K562 (cell line): ENCODE data around the gene AFM. TPM values are rescaled to one million over a fixed set of nuclear protein-coding genes. Genes with fewer than 3 reads are reported as not detected.

Experiments used
- ATAC-seq: fragments of 200-7000 bp; cut with Tn5 transposase; 3 replicates; pipeline ENCODE4 v1.9.1; 2020; ENCODE audit warnings: moderate library complexity
- BruUV-seq: library from RNA; stranded (reverse); fragments of 400-500 nt; replicated peaks from 2 replicates; lab custom pipeline; 2021; lab: Mats Ljungman, UMichigan
- CTCF ChIA-PET: fragments of 300-600 bp; formaldehyde crosslinking; extraction: SDS; loops from one replicate; lab custom pipeline; 2021; ENCODE audit warnings: low intra/inter-chr PET ratio; lab: Yijun Ruan, JAX
- POLR2A ChIA-PET: fragments of 300-600, 350-650 bp; sonication (Branson Sonifier 250); formaldehyde crosslinking; extraction: SDS; loops from one replicate; lab custom pipeline; 2021; ENCODE audit warnings: antibody characterized with exemption, inconsistent platforms; lab: Yijun Ruan, JAX
- DNase-seq, 4 experiments: peaks; one replicate each; pipeline versions ENCODE4 v3.0.0 to v3.0.0-alpha.2; 2011 to 2018; ENCODE audit warnings: low spot score in 3 of 4, mixed read lengths in 3 of 4; ENCODE audit errors: extremely low read depth in 1 of 4
- FAIRE-seq: peaks from 2 replicates; lab custom pipeline; 2011; peaks lifted over from hg19 to GRCh38; lab: Jason Lieb, UNC
- H2AFZ ChIP-seq: 2 replicates; pipeline ENCODE4 v1.6.0; 2011; ENCODE audit warnings: low read depth, low read length, control low read depth, inconsistent platforms
- H3K27ac ChIP-seq: fragments of 200-600 bp; 3 replicates; pipeline ENCODE4 v1.8.0; 2011; ENCODE audit warnings: low read depth, mild to moderate bottlenecking, control low read depth, inconsistent platforms, low read length, moderate library complexity, mixed read lengths; ENCODE audit errors: extremely low read depth
- H3K27me3 ChIP-seq, 2 experiments: fragments of 300-600 bp in 1 of 2; 2 replicates in 1 of 2; 3 replicates in 1 of 2; pipeline versions ENCODE4 v1.6.0 to v1.8.0; 2011; ENCODE audit warnings: inconsistent platforms in 2 of 2, low read length in 2 of 2, mild to moderate bottlenecking in 1 of 2, mixed read lengths in 1 of 2, moderate library complexity in 1 of 2; ENCODE audit not compliant: control insufficient read depth in 2 of 2, insufficient read depth in 2 of 2
- H3K36me3 ChIP-seq: fragments of 300-600 bp; 3 replicates; pipeline ENCODE4 v1.8.0; 2011; ENCODE audit warnings: mild to moderate bottlenecking, low read length, inconsistent platforms; ENCODE audit not compliant: control insufficient read depth, insufficient read depth
- H3K4me1 ChIP-seq, 2 experiments: fragments of 200-600 bp in 1 of 2; replicated peaks in 1 of 2; 2 replicates in 1 of 2; 3 replicates in 1 of 2; pipeline versions ENCODE4 v1.5.1 to v1.8.0; 2011; ENCODE audit warnings: inconsistent platforms in 2 of 2, low read length in 2 of 2, mild to moderate bottlenecking in 1 of 2, mixed read lengths in 1 of 2, moderate library complexity in 1 of 2; ENCODE audit not compliant: control insufficient read depth in 2 of 2, insufficient read depth in 2 of 2
- H3K4me2 ChIP-seq: 2 replicates; pipeline ENCODE4 v1.6.1; 2011; ENCODE audit warnings: low read length, control low read depth, inconsistent platforms, mixed read lengths; ENCODE audit not compliant: insufficient read depth
- H3K4me3 ChIP-seq: fragments of 200-600 bp; sonication (generic), shearing (Covaris generic); 2 replicates; pipeline ENCODE4 v1.5.1; 2016; ENCODE audit warnings: control low read depth, inconsistent platforms
- H3K79me2 ChIP-seq: fragments of 200-600 bp; 3 replicates; pipeline ENCODE4 v1.8.0; 2011; ENCODE audit warnings: low read length, inconsistent platforms; ENCODE audit not compliant: control insufficient read depth, insufficient read depth
- H3K9ac ChIP-seq, 2 experiments: 2 replicates each; pipeline versions ENCODE4 v1.6.0 to v1.6.1; 2011; ENCODE audit warnings: low read depth in 2 of 2, low read length in 2 of 2, control low read depth in 1 of 2, inconsistent platforms in 1 of 2, mild to moderate bottlenecking in 1 of 2, mixed read lengths in 1 of 2; ENCODE audit not compliant: insufficient read depth in 1 of 2
- H3K9me1 ChIP-seq: one replicate; pipeline ENCODE4 v1.6.0; 2011; ENCODE audit warnings: inconsistent platforms, mild to moderate bottlenecking, low read length, moderate library complexity; ENCODE audit not compliant: control insufficient read depth, insufficient read depth
- H3K9me3 ChIP-seq: replicated peaks from 2 replicates; pipeline ENCODE4 v1.5.1; 2011; ENCODE audit warnings: low read depth, low read length, inconsistent platforms; ENCODE audit not compliant: control insufficient read depth, insufficient read depth
- H4K20me1 ChIP-seq: replicated peaks from 2 replicates; pipeline ENCODE4 v1.6.1; 2011; ENCODE audit warnings: low read length, inconsistent platforms, mixed read lengths; ENCODE audit not compliant: control insufficient read depth, insufficient read depth
- HMBOX1 ChIP-seq: sonication (generic); IDR thresholded peaks from 2 replicates; pipeline ENCODE4 v1.6.1; 2016
- HMG20A ChIP-seq: fragments of 450-650 bp; formaldehyde crosslinking; conservative IDR thresholded peaks from 2 replicates; pipeline ENCODE4 v1.4.0; 2020; ENCODE audit warnings: mild to moderate bottlenecking, mixed read lengths
- TFE3 ChIP-seq: fragments of 450-650 bp; formaldehyde crosslinking; IDR thresholded peaks from 2 replicates; pipeline ENCODE4 v1.4.0; 2020; ENCODE audit warnings: mild to moderate bottlenecking, mixed read lengths
- WGBS: fragments of 100-300 bp; shearing (Covaris generic); methylation state at CpG from one replicate; pipeline ENCODE4 v1.1.6; 2016; ENCODE audit warnings: low coverage, mixed read lengths; ENCODE audit not compliant: insufficient coverage; ENCODE audit errors: missing lambda C conversion rate; 5-methylcytosine and 5-hydroxymethylcytosine counted together
- in situ Hi-C: fragments of 300-500 bp; cut with MboI; formaldehyde crosslinking; loops from 4 replicates; pipeline ENCODE4 v1.15.0; 2018; ENCODE audit warnings: inconsistent platforms, mixed read lengths
- intact Hi-C: fragments of 100-400 bp; cut with micrococcal nuclease; formaldehyde crosslinking; loops from 2 replicates; pipeline ENCODE4 v1.14.2; 2022
- polyA plus RNA-seq, 8 experiments: library from polyadenylated mRNA; depleted of rRNA in 4 of 8; stranded (reverse) in 5 of 8; unstranded in 3 of 8; fragments of >200 nt; fragmentation: Nextera tagmentation in 2 of 8; fragmentation: Illumina TruSeq in 1 of 8; extraction: Ambion mirVana in 2 of 8; extraction: Trizol in 1 of 8; gene quantifications; 2 replicates each; pipeline versions ENCODE4 v1.2.1 to v1.2.3, GENCODE V29; 2011 to 2014; ENCODE audit warnings: inconsistent platforms in 1 of 8, missing spikeins in 1 of 8
- total RNA-seq, 7 experiments: library from RNA; depleted of rRNA in 6 of 7; stranded (reverse); fragments of >200 nt in 6 of 7; fragmentation: Illumina TruSeq in 2 of 7; extraction: Trizol in 2 of 7; gene quantifications; 2 replicates each; pipeline versions ENCODE4 v1.2.1 to v1.2.3, GENCODE V29; 2011 to 2021; ENCODE audit warnings: low replicate concordance in 1 of 7

Gene AFM
- total and polyA plus RNA-seq, 9 of the 15 experiments (the other 6 are each of a cell fraction or from before 2014, with no cell fraction given): 0.07 to 0.15 (median 0.12) TPM; not detected in 5

GRCh38 chr4:73451404-73451803 lies 30.1 kb upstream of the AFM start (continued):
- TF ChIP-seq HMBOX1: no peak

GRCh38 chr4:73451981-73452747 lies 29.4 kb upstream of the AFM start:
- no peaks in the 10 kb centered on the region for H3K9me3 ChIP-seq
- CTCF ChIA-PET: no interaction called here
- no peaks in the 10 kb centered on the region for H4K20me1 ChIP-seq
- FAIRE-seq (no peak), DNase-seq (no peak), ATAC-seq (no peak)
- 78% methylated on average over 4 of the region's 4 CpGs for WGBS
- TF ChIP-seq HMG20A (CRISPR knock-in tag): no peak
- peak; percentile 19; the same call in 1 of the 2 replicates for TF ChIP-seq TFE3 (CRISPR knock-in tag)
- H3K4me2 ChIP-seq: no peak overlapping the region
- no peak overlapping the region for H3K4me3 ChIP-seq
- H3K9ac ChIP-seq: no peak overlapping the region
- H3K4me1 ChIP-seq: peaks cover 5 to 17% of the 10 kb centered on the region in 2 experiments; a peak in 3 of 5 replicates
- H2AFZ ChIP-seq: no peak overlapping the region; the same call in 1 of the 2 replicates
- H3K36me3 ChIP-seq: no peaks in the 10 kb centered on the region
- BruUV-seq: no TSS peak
- POLR2A ChIA-PET: interaction anchor here (1.7 kb wide), 1 partner anchor 11 kb away, joined by 5 read pairs; no protein-coding TSS in a partner anchor
- intact Hi-C loops (no loop called here), in situ Hi-C loops (no loop called here)
- no peaks in the 10 kb centered on the region for H3K79me2 ChIP-seq
- no peak overlapping the region for H3K27ac ChIP-seq
- no peaks in the 10 kb centered on the region for H3K27me3 ChIP-seq
- no peaks in the 10 kb centered on the region for H3K9me1 ChIP-seq
